Activated CD4-positive, alpha-beta memory T cell treated with anti-CD3 and anti-CD28 coated beads, Interleukin-2, amount 10 ng/mL, durations not matched to agents 7 days and 5 days (primary cell): ENCODE results near the gene MARCHF6. TPM values are rescaled to one million over a fixed set of nuclear protein-coding genes. Genes with fewer than 3 reads are reported as not detected.
"Not testable (repeated sequence)": the region's sequence is repeated elsewhere in the genome, so short reads cannot be mapped to it uniquely, and the experiment has no call there.

Experiments
- CTCF ChIA-PET: fragments of 350-600 bp; sonication (Branson Sonifier 250); formaldehyde crosslinking; loops from one replicate; lab custom pipeline; 2021; ENCODE audit warnings: antibody characterized with exemption, inconsistent platforms; lab: Charles Lee
- POLR2A ChIA-PET: fragments of 350-600 bp; sonication (Branson Sonifier 250); formaldehyde crosslinking; loops from one replicate; lab custom pipeline; 2021; ENCODE audit warnings: antibody characterized with exemption; lab: Charles Lee
- DNase-seq: peaks from one replicate; pipeline ENCODE4 v3.0.0-alpha.2; 2020
- H3K27ac Mint-ChIP-seq: one replicate; pipeline ENCODE4 v1.8.0; 2021; ENCODE audit warnings: mild to moderate bottlenecking, mixed read lengths
- H3K27me3 Mint-ChIP-seq: one replicate; pipeline ENCODE4 v1.8.0; 2021; ENCODE audit warnings: mixed read lengths
- H3K36me3 Mint-ChIP-seq: one replicate; pipeline ENCODE4 v1.8.0; 2021; ENCODE audit warnings: low read depth, mixed read lengths
- H3K4me1 Mint-ChIP-seq: one replicate; pipeline ENCODE4 v1.8.0; 2021; ENCODE audit warnings: mixed read lengths
- H3K4me3 Mint-ChIP-seq: one replicate; pipeline ENCODE4 v1.8.0; 2021; ENCODE audit warnings: mild to moderate bottlenecking, mixed read lengths
- H3K9me3 Mint-ChIP-seq: one replicate; pipeline ENCODE4 v1.8.0; 2021; ENCODE audit warnings: mixed read lengths
- total RNA-seq, 2 experiments: library from RNA; stranded (reverse); gene quantifications; one replicate each; pipeline ENCODE4 v1.2.3, GENCODE V29; 2021

Gene MARCHF6
- total RNA-seq, 2 experiments from 2014 or later, result 101 to 109 TPM

DNA sequence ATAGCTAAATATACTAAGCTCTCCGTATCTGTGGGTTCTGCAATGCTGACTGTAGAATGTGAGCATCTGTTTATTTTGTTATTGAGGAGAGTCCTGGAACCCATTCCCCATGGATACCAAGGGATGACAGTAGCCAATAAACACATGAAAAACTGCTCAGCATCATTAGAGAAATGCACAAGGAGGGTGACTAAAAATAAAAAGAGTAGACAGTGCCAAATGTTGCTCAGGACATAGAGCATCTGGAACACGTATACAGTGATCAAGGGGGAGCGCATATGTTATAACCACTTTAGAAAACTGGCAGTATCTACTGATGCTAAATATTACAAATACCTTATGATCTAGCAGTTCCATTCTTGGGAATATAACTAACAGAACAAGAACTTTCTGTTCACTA lies 31.0 kb downstream of the MARCHF6 start:
- peaks cover 38% of the 10 kb centered on the region for H3K36me3 Mint-ChIP-seq
- POLR2A ChIA-PET, result no interaction called here
- H3K27me3 Mint-ChIP-seq, result no peaks in the 10 kb centered on the region
- no peak overlapping the region for H3K4me3 Mint-ChIP-seq
- H3K9me3 Mint-ChIP-seq, result no peaks in the 10 kb centered on the region
- H3K4me1 Mint-ChIP-seq, result no peaks in the 10 kb centered on the region
- CTCF ChIA-PET, result no interaction called here
- no peak for DNase-seq
- H3K27ac Mint-ChIP-seq, result no peak overlapping the region

GRCh38 chr5:10387690-10388089 lies 34.2 kb downstream of the MARCHF6 start:
- no peak overlapping the region for H3K27ac Mint-ChIP-seq
- no peaks in the 10 kb centered on the region for H3K4me1 Mint-ChIP-seq
- H3K4me3 Mint-ChIP-seq, result no peak overlapping the region
- H3K27me3 Mint-ChIP-seq, result no peaks in the 10 kb centered on the region
- peaks cover 47% of the 10 kb centered on the region for H3K36me3 Mint-ChIP-seq
- ChIA-PET CTCF (interaction anchor here (0.6 kb wide), 1 partner anchor 9 kb away, joined by 3 read pairs; no protein-coding TSS in a partner anchor), POLR2A (no interaction called here)
- H3K9me3 Mint-ChIP-seq, result no peaks in the 10 kb centered on the region
- no peak for DNase-seq

DNA sequence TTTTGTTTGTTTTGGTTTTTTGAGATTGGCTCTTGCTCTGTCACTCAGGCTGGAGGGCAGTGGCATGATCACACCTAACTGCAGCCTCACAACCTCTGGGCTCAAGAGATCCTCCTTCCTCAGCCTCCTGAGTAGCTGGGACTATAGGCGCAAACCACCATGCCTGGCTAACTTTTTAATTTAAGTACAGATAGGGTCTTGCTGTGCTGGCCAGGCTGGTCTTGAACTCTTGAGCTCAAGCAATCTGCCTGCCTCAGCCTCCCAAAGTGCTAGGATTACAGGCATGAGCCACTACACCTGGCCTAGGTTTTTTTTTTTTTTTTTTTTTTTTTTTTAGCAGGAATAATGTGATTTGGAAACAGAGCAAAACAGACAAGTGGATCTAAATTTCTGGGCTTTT lies 37.6 kb downstream of the MARCHF6 start:
- no peaks in the 10 kb centered on the region for H3K27me3 Mint-ChIP-seq

GRCh38 chr5:10392567-10393328 lies 39.3 kb downstream of the MARCHF6 start:
- peaks cover 51% of the 10 kb centered on the region for H3K36me3 Mint-ChIP-seq
- ChIA-PET POLR2A (interaction anchor here (0.6 to 1.2 kb wide), 2 partner anchors 9 to 506 kb away, joined by 3 read pairs; no protein-coding TSS in a partner anchor), CTCF (interaction anchor here (1.4 kb wide), 1 partner anchor 34 kb away, joined by 3 read pairs; no protein-coding TSS in a partner anchor)
- H3K27me3 Mint-ChIP-seq, H3K4me1 Mint-ChIP-seq, H3K27ac Mint-ChIP-seq, H3K9me3 Mint-ChIP-seq, DNase-seq, H3K4me3 Mint-ChIP-seq: not testable (repeated sequence)

More for the DNA sequence above, 37.6 kb downstream of the MARCHF6 start:
- H3K4me3 Mint-ChIP-seq, result no peak overlapping the region
- no peaks in the 10 kb centered on the region for H3K4me1 Mint-ChIP-seq
- ChIA-PET CTCF (interaction anchor here (0.6 kb wide), 2 partner anchors 358 to 1501 kb away, joined by 3 to 4 read pairs; no protein-coding TSS in a partner anchor), POLR2A (no interaction called here)
- H3K27ac Mint-ChIP-seq, result no peak overlapping the region
- no peak for DNase-seq
- no peaks in the 10 kb centered on the region for H3K9me3 Mint-ChIP-seq
- H3K36me3 Mint-ChIP-seq, result peaks cover 47% of the 10 kb centered on the region

DNA sequence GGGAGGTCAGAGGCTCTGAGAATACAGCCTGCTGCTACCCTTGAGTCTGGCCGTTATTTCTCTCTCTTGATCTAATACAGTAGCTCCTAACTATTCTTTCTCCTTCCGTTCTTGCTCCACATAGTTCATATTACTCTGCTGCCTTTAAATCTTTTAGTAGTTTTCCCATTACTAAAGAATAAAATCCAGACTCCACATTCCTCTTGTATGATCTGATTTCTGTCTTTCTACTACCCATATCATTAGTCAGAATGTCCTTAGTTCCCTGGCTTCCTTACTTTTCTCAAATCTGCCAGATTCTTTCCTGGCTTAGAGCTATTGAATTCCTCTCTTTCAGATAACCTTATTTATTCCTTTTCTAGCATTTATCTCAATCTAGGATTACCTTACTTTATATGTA lies 40.0 kb downstream of the MARCHF6 start:
- peaks cover 57% of the 10 kb centered on the region for H3K36me3 Mint-ChIP-seq

DNA sequence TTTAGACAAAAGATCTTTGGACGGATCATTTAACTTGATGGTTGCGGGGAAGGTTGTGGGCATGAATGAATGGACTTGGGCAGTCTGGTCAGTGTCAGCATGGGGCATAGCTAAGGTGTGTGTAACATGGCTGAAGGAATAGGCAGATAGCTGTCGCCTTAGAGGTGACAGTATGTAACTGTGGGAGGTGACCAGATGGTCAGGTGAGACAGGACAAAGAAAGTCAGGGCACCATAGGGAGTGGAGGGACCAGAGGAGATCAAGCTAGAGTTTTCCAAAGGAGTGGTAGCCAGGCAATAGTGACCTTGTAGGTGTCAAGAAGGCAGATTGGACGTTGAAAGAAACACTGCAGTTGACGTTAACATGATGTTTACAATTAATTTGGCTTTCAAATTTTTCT lies 43.1 kb downstream of the MARCHF6 start:
- peaks cover 53% of the 10 kb centered on the region for H3K36me3 Mint-ChIP-seq
- no peak overlapping the region for H3K4me3 Mint-ChIP-seq
- H3K4me1 Mint-ChIP-seq, result peaks cover 9% of the 10 kb centered on the region
- H3K27me3 Mint-ChIP-seq, result no peaks in the 10 kb centered on the region
- H3K27ac Mint-ChIP-seq, result no peak overlapping the region
- POLR2A ChIA-PET, result no interaction called here
- no peak for DNase-seq
- no peaks in the 10 kb centered on the region for H3K9me3 Mint-ChIP-seq
- CTCF ChIA-PET, result interaction anchor here (1.1 kb wide), 1 partner anchor 112 kb away, joined by 4 read pairs; no protein-coding TSS in a partner anchor

More for the DNA sequence above, 40.0 kb downstream of the MARCHF6 start:
- no peak overlapping the region for H3K4me3 Mint-ChIP-seq
- H3K4me1 Mint-ChIP-seq, result no peaks in the 10 kb centered on the region
- H3K27me3 Mint-ChIP-seq, result no peaks in the 10 kb centered on the region
- H3K9me3 Mint-ChIP-seq, result no peaks in the 10 kb centered on the region
- ChIA-PET POLR2A (interaction anchor here (1.2 kb wide), 1 partner anchor 8 kb away, joined by 3 read pairs; no protein-coding TSS in a partner anchor), CTCF (interaction anchor here (1.4 kb wide), 1 partner anchor 35 kb away, joined by 3 read pairs; no protein-coding TSS in a partner anchor)
- no peak for DNase-seq
- no peak overlapping the region for H3K27ac Mint-ChIP-seq

GRCh38 chr5:10399839-10400238 lies 46.3 kb downstream of the MARCHF6 start:
- CTCF ChIA-PET, result no interaction called here
- peaks cover 57% of the 10 kb centered on the region for H3K36me3 Mint-ChIP-seq
- H3K9me3 Mint-ChIP-seq, result no peaks in the 10 kb centered on the region
- DNase-seq, result no peak
- POLR2A ChIA-PET, result no interaction called here
- H3K4me3 Mint-ChIP-seq, result no peak overlapping the region
- H3K4me1 Mint-ChIP-seq, result peaks cover 16% of the 10 kb centered on the region
- H3K27ac Mint-ChIP-seq, result no peak overlapping the region
- H3K27me3 Mint-ChIP-seq, result no peaks in the 10 kb centered on the region

- Mint-ChIP-seq H3K4me1 (peaks cover 16% of the 10 kb centered on the region), H3K36me3 (peaks cover 57% of the 10 kb centered on the region), H3K27me3 (no peaks in the 10 kb centered on the region), H3K9me3 (no peaks in the 10 kb centered on the region), H3K4me3 (no peak overlapping the region), H3K27ac (no peak overlapping the region)
- no peak for DNase-seq
- CTCF ChIA-PET, result no interaction called here
- POLR2A ChIA-PET, result no interaction called here
Measured at GRCh38 chr5:10400411-10400810, 46.9 kb downstream of the MARCHF6 start.

- ChIA-PET POLR2A (interaction anchor here (1.0 kb wide), 1 partner anchor 8 kb away, joined by 3 read pairs; no protein-coding TSS in a partner anchor), CTCF (no interaction called here)
- H3K27me3 Mint-ChIP-seq, result no peaks in the 10 kb centered on the region
- no peak overlapping the region for H3K4me3 Mint-ChIP-seq
- H3K9me3 Mint-ChIP-seq, result no peaks in the 10 kb centered on the region
- peaks cover 56% of the 10 kb centered on the region for H3K36me3 Mint-ChIP-seq
- DNase-seq, result no peak
- H3K27ac Mint-ChIP-seq, result no peak overlapping the region
- peaks cover 16% of the 10 kb centered on the region for H3K4me1 Mint-ChIP-seq
Measured at GRCh38 chr5:10400831-10401230, 47.3 kb downstream of the MARCHF6 start.

DNA sequence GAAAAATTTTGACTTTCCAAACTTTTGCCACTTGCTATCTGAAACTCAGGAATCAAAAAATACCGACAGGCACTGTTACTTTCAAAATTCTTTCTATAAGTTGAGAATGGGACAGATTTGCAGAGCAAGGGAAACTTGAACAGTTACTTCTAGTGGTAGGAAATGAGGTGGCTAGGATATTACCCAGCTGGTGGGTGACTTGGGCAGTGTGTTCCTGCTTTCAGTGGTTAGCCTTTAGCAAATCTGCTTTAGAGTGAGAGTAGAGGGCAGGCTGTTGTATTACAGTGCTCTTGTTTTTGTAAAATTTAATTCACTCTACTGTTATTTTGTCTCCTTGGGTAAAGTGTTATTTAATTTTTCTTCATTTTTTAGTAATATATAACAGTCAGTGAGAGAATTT lies 48.0 kb downstream of the MARCHF6 start:
- Mint-ChIP-seq H3K27ac (no peak overlapping the region), H3K27me3 (no peaks in the 10 kb centered on the region), H3K9me3 (no peaks in the 10 kb centered on the region), H3K36me3 (peaks cover 54% of the 10 kb centered on the region), H3K4me1 (peaks cover 16% of the 10 kb centered on the region), H3K4me3 (no peak overlapping the region)
- ChIA-PET CTCF (no interaction called here), POLR2A (interaction anchor here (1.0 kb wide), 1 partner anchor 8 kb away, joined by 3 read pairs; no protein-coding TSS in a partner anchor)
- DNase-seq, result no peak

Other genes with a start within 250 kb of the MARCHF6 start
- gene ATPSCKMT, start 103.8 kb upstream of the MARCHF6 start, total RNA-seq, result 10 to 100 TPM; 14.6 to 15.5 TPM
- 100 to 1,000 TPM; 220 to 223 TPM for gene CCT5, start 103.4 kb upstream of the MARCHF6 start, total RNA-seq
- gene CMBL, start 45.8 kb upstream of the MARCHF6 start, total RNA-seq, result 1 to 10 TPM; 1.7 to 2.0 TPM
- 1 to 10 TPM; 5.5 to 7.5 TPM for gene ROPN1L, start 88.2 kb downstream of the MARCHF6 start, total RNA-seq
- 1 to 10 TPM; 9.5 to 9.9 TPM for gene ANKRD33B, start 210.4 kb downstream of the MARCHF6 start, total RNA-seq